A549 (cell line): Measurements from ENCODE around the gene INSM1. TPM values are rescaled to one million over a fixed set of nuclear protein-coding genes. Genes with fewer than 3 reads are reported as not detected.

Source experiments
- ATAC-seq, 2 experiments: fragments of 200-7000 bp in 1 of 2; fragments of >200 bp in 1 of 2; cut with Nextera tagmentation in 1 of 2; cut with Tn5 transposase in 1 of 2; 3 replicates each; pipeline versions ENCODE4 v1.8.0 to v1.9.1; 2018 to 2020; ENCODE audit warnings: mild to moderate bottlenecking in 1 of 2, moderate library complexity in 1 of 2
- CTCF ChIA-PET: fragments of 300-600 bp; sonication (Branson Sonifier 250); formaldehyde crosslinking; extraction: SDS; loops from one replicate; lab custom pipeline; 2021; ENCODE audit warnings: antibody characterized with exemption, inconsistent platforms; lab: Yijun Ruan, JAX
- POLR2A ChIA-PET: fragments of 350-600 bp; formaldehyde crosslinking; extraction: SDS; loops from one replicate; lab custom pipeline; 2021; ENCODE audit warnings: antibody characterized with exemption, inconsistent platforms; lab: Yijun Ruan, JAX
- DNase-seq, 2 experiments: peaks; one replicate each; pipeline versions ENCODE4 v3.0.0 to v3.0.0-alpha.2; 2011 to 2016; ENCODE audit warnings: low read depth in 1 of 2, low spot score in 1 of 2
- FAIRE-seq: peaks from 2 replicates; lab custom pipeline; 2011; peaks lifted over from hg19 to GRCh38; lab: Jason Lieb, UNC
- H3K27ac ChIP-seq, 2 experiments: fragments of >200 bp; sonication (Bioruptor Twin); formaldehyde crosslinking; 3 replicates each; pipeline ENCODE4 v1.5.1; 2016 to 2017
- H3K4me1 ChIP-seq: fragments of >200 bp; sonication (Bioruptor Twin); formaldehyde crosslinking; 3 replicates; pipeline ENCODE4 v1.6.1; 2016
- H3K4me2 ChIP-seq: fragments of >200 bp; sonication (Bioruptor Twin); formaldehyde crosslinking; 3 replicates; pipeline ENCODE4 v1.6.1; 2016
- H3K4me3 ChIP-seq: fragments of >200 bp; sonication (Bioruptor Twin); formaldehyde crosslinking; 3 replicates; pipeline ENCODE4 v1.5.1; 2016
- H3K9me3 ChIP-seq: fragments of >200 bp; sonication (Bioruptor Twin); formaldehyde crosslinking; 3 replicates; pipeline ENCODE4 v1.6.1; 2016
- ATOH8 ChIP-seq: fragments of 250-450 bp; sonication (Bioruptor Pico); IDR thresholded peaks from 2 replicates; pipeline ENCODE4 v1.5.0; 2020; ENCODE audit warnings: low read depth, mild to moderate bottlenecking, moderate library complexity
- BCL3 ChIP-seq: fragments of >200 bp; sonication (Bioruptor Twin); formaldehyde crosslinking; IDR thresholded peaks from 3 replicates; pipeline ENCODE4 v1.6.1; 2016
- BHLHE40 ChIP-seq: IDR thresholded peaks from 2 replicates; pipeline ENCODE4 v1.6.1; 2012; ENCODE audit warnings: low read depth, low read length, inconsistent platforms
- CHD2 ChIP-seq: fragments of 150-350 bp; IDR thresholded peaks from 2 replicates; pipeline ENCODE4 v1.6.1; 2014; ENCODE audit warnings: low read length; ENCODE audit not compliant: partially characterized antibody
- E2F6 ChIP-seq: IDR thresholded peaks from 2 replicates; pipeline ENCODE4 v1.6.1; 2012; ENCODE audit warnings: low read depth, borderline replicate concordance
- EP300 ChIP-seq, 2 experiments: fragments of >200 bp; sonication (Bioruptor Twin); formaldehyde crosslinking; IDR thresholded peaks; 2 replicates in 1 of 2; 3 replicates in 1 of 2; pipeline ENCODE4 v1.6.1; 2016 to 2017
- FOXS1 ChIP-seq: fragments of 250-450 bp; sonication (Bioruptor Pico); IDR thresholded peaks from 2 replicates; pipeline ENCODE4 v1.5.0; 2020; ENCODE audit warnings: mild to moderate bottlenecking, moderate library complexity
- GATA3 ChIP-seq: IDR thresholded peaks from 2 replicates; pipeline ENCODE4 v1.6.1; 2012; ENCODE audit warnings: borderline replicate concordance
- HDAC2 ChIP-seq: fragments of 200-600 bp; sonication (generic); IDR thresholded peaks from 2 replicates; pipeline ENCODE4 v1.6.1; 2016
- HOXB5 ChIP-seq: fragments of 250-450 bp; sonication (Bioruptor Pico); IDR thresholded peaks from 2 replicates; pipeline ENCODE4 v1.5.0; 2020; ENCODE audit warnings: mild to moderate bottlenecking, moderate library complexity
- JUN ChIP-seq, 2 experiments: fragments of >200 bp; sonication (Bioruptor Twin); formaldehyde crosslinking; IDR thresholded peaks; 2 replicates in 1 of 2; 3 replicates in 1 of 2; pipeline ENCODE4 v1.6.1; 2016 to 2017
- KDM5A ChIP-seq: fragments of 200-600 bp; sonication (generic); IDR thresholded peaks from 2 replicates; pipeline ENCODE4 v1.6.1; 2016; ENCODE audit warnings: antibody characterized with exemption, mild to moderate bottlenecking
- MAFK ChIP-seq: fragments of 450-650 bp; IDR thresholded peaks from 2 replicates; pipeline ENCODE4 v1.6.1; 2014; ENCODE audit not compliant: partially characterized antibody
- MAX ChIP-seq: IDR thresholded peaks from 2 replicates; pipeline ENCODE4 v1.6.1; 2012
- PHF8 ChIP-seq: fragments of 200-600 bp; sonication (generic); IDR thresholded peaks from 2 replicates; pipeline ENCODE4 v1.6.1; 2016; ENCODE audit warnings: low read depth, mild to moderate bottlenecking, antibody characterized with exemption, moderate library complexity, borderline replicate concordance
- POLR2A ChIP-seq: IDR thresholded peaks from 2 replicates; pipeline ENCODE4 v1.6.1; 2012; ENCODE audit warnings: mild to moderate bottlenecking, low read length
- RAD21 ChIP-seq, 2 experiments: fragments of >200 bp in 1 of 2; sonication (Bioruptor Twin) in 1 of 2; formaldehyde crosslinking in 1 of 2; IDR thresholded peaks in 1 of 2; conservative IDR thresholded peaks in 1 of 2; 2 replicates in 1 of 2; 3 replicates in 1 of 2; pipeline ENCODE4 v1.6.1; 2012 to 2018; ENCODE audit warnings: inconsistent platforms in 1 of 2
- REST ChIP-seq: fragments of 200-600 bp; sonication (generic); IDR thresholded peaks from 2 replicates; pipeline ENCODE4 v1.6.1; 2016; ENCODE audit warnings: antibody characterized with exemption, mild to moderate bottlenecking, moderate library complexity
- TP53 ChIP-seq: fragments of 250-450 bp; sonication (Bioruptor Pico); IDR thresholded peaks from 2 replicates; pipeline ENCODE4 v1.5.0; 2021; ENCODE audit warnings: mild to moderate bottlenecking, moderate library complexity
- USF2 ChIP-seq: fragments of 450-650 bp; IDR thresholded peaks from 2 replicates; pipeline ENCODE4 v1.6.1; 2014; ENCODE audit warnings: antibody characterized with exemption
- ZC3H11A ChIP-seq: fragments of 450-650 bp; IDR thresholded peaks from 2 replicates; pipeline ENCODE4 v1.6.1; 2014; ENCODE audit warnings: antibody characterized with exemption, mild to moderate bottlenecking
- WGBS: methylation state at CpG from one replicate; pipeline ENCODE4 v1.1.6; 2017; ENCODE audit errors: missing lambda C conversion rate; 5-methylcytosine and 5-hydroxymethylcytosine counted together
- polyA plus RNA-seq, 4 experiments: library from polyadenylated mRNA; depleted of rRNA in 3 of 4; stranded (reverse); fragments of >200 nt; fragmentation: RNase III in 1 of 4; extraction: RNeasy Plus Mini Kit Qiagen cat#74134 plus additional on column Dnase treatment in 1 of 4; gene quantifications; 2 replicates in 3 of 4; 3 replicates in 1 of 4; pipeline ENCODE4 v1.2.3, GENCODE V29; 2011 to 2017

The INSM1 gene
- polyA plus RNA-seq, 2 of the 4 experiments (the other 2 are of a cell fraction), result not detected

GRCh38 chr20:20395903-20396568 is 28.1 kb downstream of the INSM1 start:
- ChIA-PET CTCF (interaction anchor here (1.2 kb wide), 1 partner anchor 234 kb away, joined by 3 read pairs; no protein-coding TSS in a partner anchor), POLR2A (no interaction called here)
- no peak overlapping the region for H3K4me3 ChIP-seq
- H3K9me3 ChIP-seq, result no peaks in the 10 kb centered on the region
- DNase-seq (no peak), FAIRE-seq (no peak), ATAC-seq (no peak)
- H3K4me2 ChIP-seq, result no peak overlapping the region
- no peaks in the 10 kb centered on the region for H3K4me1 ChIP-seq
- no peak overlapping the region for H3K27ac ChIP-seq
- TF ChIP-seq BCL3, result no peak
- no peak for TF ChIP-seq MAX
- no peak for TF ChIP-seq HDAC2
- no peak for TF ChIP-seq BHLHE40
- TF ChIP-seq PHF8, result no peak
- no peak for TF ChIP-seq REST
- no peak for TF ChIP-seq EP300 (IDR thresholded peaks at IDR 0.05)
- TF ChIP-seq KDM5A, result no peak
- no peak for TF ChIP-seq E2F6
- TF ChIP-seq FOXS1, result no peak
- no peak for TF ChIP-seq CHD2
- no peak for TF ChIP-seq JUN (IDR thresholded peaks at IDR 0.05)
- no peak for TF ChIP-seq GATA3
- TF ChIP-seq RAD21 (conservative IDR thresholded peaks at IDR 0.05 in 1 of 2, IDR thresholded peaks at IDR 0.05 in 1 of 2), result no peak
- TF ChIP-seq ZC3H11A, result no peak
- no peak for TF ChIP-seq MAFK
- 86% methylated on average over 28 of the region's 29 CpGs for WGBS

GRCh38 chr20:20396794-20397193 is 28.9 kb downstream of the INSM1 start:
- WGBS, result 78% methylated on average over 3 of the region's 3 CpGs
- no peak overlapping the region for H3K27ac ChIP-seq
- CTCF ChIA-PET, result interaction anchor here (1.2 kb wide), 1 partner anchor 233 kb away, joined by 3 read pairs; no protein-coding TSS in a partner anchor
- DNase-seq, result no peak
- FAIRE-seq, result no peak
- no peak overlapping the region for H3K4me3 ChIP-seq
- TF ChIP-seq ATOH8 (no peak), FOXS1 (no peak), TP53 (CRISPR knock-in tag) (no peak), POLR2A (no peak), USF2 (no peak), HOXB5 (CRISPR knock-in tag) (no peak)
- H3K4me2 ChIP-seq, result no peak overlapping the region
- ATAC-seq, result no peak
- POLR2A ChIA-PET, result no interaction called here
- H3K4me1 ChIP-seq, result no peaks in the 10 kb centered on the region
- no peaks in the 10 kb centered on the region for H3K9me3 ChIP-seq
